ENCODE data around the gene CEMIP.

- TF ChIP-seq CTCF (CRISPR knock-in tag; IDR thresholded peaks at IDR 0.05) (no peak), NR0B2 (CRISPR knock-in tag; IDR thresholded peaks at IDR 0.05) (no peak), ZC3H13 (CRISPR knock-in tag; IDR thresholded peaks at IDR 0.05) (no peak), JUND (CRISPR knock-in tag; IDR thresholded peaks at IDR 0.05) (no peak), ZFP1 (CRISPR knock-in tag; IDR thresholded peaks at IDR 0.05) (no peak), FOXK2 (IDR thresholded peaks at IDR 0.05) (no peak), ZNF512 (CRISPR knock-in tag; IDR thresholded peaks at IDR 0.05) (no peak), ZSCAN29 (CRISPR knock-in tag; conservative IDR thresholded peaks at IDR 0.05) (no peak), ZBTB49 (CRISPR knock-in tag; IDR thresholded peaks at IDR 0.05; ENCODE audit: borderline replicate concordance) (no peak), ADNP (CRISPR knock-in tag; IDR thresholded peaks at IDR 0.05) (no peak), EZH2 (conservative IDR thresholded peaks at IDR 0.05; ENCODE audit: low read depth, low read length) (no peak)
Observed at GRCh38 chr15:80992006-80992405, 212.8 kb downstream of the CEMIP start.
